Tibial nerve (tissue), 3 donors: Measurements from ENCODE around the gene GUCY1B1.
A peak's percentile ranks its signal among the peaks of the same experiment; 100 is the strongest.

Experiments
- POLR2A ChIP-seq, 2 donors: fragments of 450-650 bp; IDR thresholded peaks; one replicate each; pipeline ENCODE4 v1.6.1; 2017; ENCODE audit warnings: antibody characterized with exemption in 2 of 2, mild to moderate bottlenecking in 2 of 2, moderate library complexity in 2 of 2
- TF ChIP-seq, protein P1 (sequence below), 5 experiments: fragments of 200-600 bp in 3 of 5; fragments of 450-650 bp in 2 of 5; sonication (generic) in 3 of 5; IDR thresholded peaks; one replicate each; pipeline ENCODE4 v1.5.1; 2016 to 2019; ENCODE audit warnings: antibody characterized with exemption in 5 of 5, mild to moderate bottlenecking in 3 of 5, moderate library complexity in 2 of 5

DNA sequence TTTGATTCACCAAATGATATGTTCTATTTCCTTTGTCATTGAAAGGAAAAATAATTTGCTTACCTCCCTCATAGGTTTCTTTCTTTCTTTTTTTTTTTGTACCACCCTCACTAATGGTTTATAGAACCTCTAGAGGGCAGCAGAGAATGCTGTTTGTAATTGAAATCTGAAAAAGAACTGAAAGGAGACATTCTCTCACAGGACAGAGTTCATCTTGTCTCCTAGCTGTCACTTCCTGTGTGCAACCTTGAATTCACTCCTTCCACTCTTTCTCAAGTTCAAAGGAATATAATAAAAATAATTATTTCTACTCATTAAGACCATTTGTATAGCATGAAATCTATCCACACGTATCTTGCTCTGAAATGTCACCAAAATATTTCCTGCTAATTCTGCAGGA lies 51.0 kb downstream of the GUCY1B1 start:
- no peak for TF ChIP-seq POLR2A (IDR thresholded peaks at IDR 0.05)
- TF ChIP-seq, protein P1, sequence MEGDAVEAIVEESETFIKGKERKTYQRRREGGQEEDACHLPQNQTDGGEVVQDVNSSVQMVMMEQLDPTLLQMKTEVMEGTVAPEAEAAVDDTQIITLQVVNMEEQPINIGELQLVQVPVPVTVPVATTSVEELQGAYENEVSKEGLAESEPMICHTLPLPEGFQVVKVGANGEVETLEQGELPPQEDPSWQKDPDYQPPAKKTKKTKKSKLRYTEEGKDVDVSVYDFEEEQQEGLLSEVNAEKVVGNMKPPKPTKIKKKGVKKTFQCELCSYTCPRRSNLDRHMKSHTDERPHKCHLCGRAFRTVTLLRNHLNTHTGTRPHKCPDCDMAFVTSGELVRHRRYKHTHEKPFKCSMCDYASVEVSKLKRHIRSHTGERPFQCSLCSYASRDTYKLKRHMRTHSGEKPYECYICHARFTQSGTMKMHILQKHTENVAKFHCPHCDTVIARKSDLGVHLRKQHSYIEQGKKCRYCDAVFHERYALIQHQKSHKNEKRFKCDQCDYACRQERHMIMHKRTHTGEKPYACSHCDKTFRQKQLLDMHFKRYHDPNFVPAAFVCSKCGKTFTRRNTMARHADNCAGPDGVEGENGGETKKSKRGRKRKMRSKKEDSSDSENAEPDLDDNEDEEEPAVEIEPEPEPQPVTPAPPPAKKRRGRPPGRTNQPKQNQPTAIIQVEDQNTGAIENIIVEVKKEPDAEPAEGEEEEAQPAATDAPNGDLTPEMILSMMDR (IDR thresholded peaks at IDR 0.05) = peak; percentile 30 to 58 (median 43)
